Neural cell (in vitro differentiated cells): Measurements from ENCODE around the gene GRAP. TPM values are rescaled to one million over a fixed set of nuclear protein-coding genes. Genes with fewer than 3 reads are reported as not detected.

Source experiments
- H2AFZ ChIP-seq: fragments of 200-600, 300-800 bp; sonication (generic), shearing (Covaris generic); 2 replicates; pipeline ENCODE4 v1.6.0; 2014; ENCODE audit warnings: low read depth, mild to moderate bottlenecking, antibody characterized with exemption, low read length, moderate library complexity
- H3F3A ChIP-seq: fragments of 200-600 bp; shearing (Covaris generic); 2 replicates; pipeline ENCODE4 v1.6.1; 2016; ENCODE audit warnings: mild to moderate bottlenecking, moderate library complexity, mixed read lengths, antibody characterized with exemption, low read length; ENCODE audit not compliant: insufficient read depth, poor library complexity, severe bottlenecking
- H3K27ac ChIP-seq: fragments of 200-600, 300-800 bp; sonication (generic), shearing (Covaris generic); 2 replicates; pipeline ENCODE4 v1.5.1; 2014; ENCODE audit warnings: mild to moderate bottlenecking, low read length, moderate library complexity
- H3K27me3 ChIP-seq: fragments of 300-800, 200-600 bp; sonication (generic), shearing (Covaris generic); 2 replicates; pipeline ENCODE4 v1.6.0; 2014; ENCODE audit warnings: mild to moderate bottlenecking, low read depth, low read length, moderate library complexity; ENCODE audit not compliant: insufficient read depth
- H3K36me3 ChIP-seq: fragments of 300-800, 200-600 bp; sonication (generic), shearing (Covaris generic); 2 replicates; pipeline ENCODE4 v1.5.1; 2014; ENCODE audit warnings: mild to moderate bottlenecking, antibody characterized with exemption, low read length, moderate library complexity; ENCODE audit not compliant: insufficient read depth
- H3K4me2 ChIP-seq: fragments of 300-800, 200-600 bp; sonication (generic), shearing (Covaris generic); 2 replicates; pipeline ENCODE4 v1.6.0; 2014; ENCODE audit warnings: mild to moderate bottlenecking, low read length
- H3K4me3 ChIP-seq: fragments of 300-800, 200-600 bp; sonication (generic), shearing (Covaris generic); 2 replicates; pipeline ENCODE4 v1.5.1; 2014; ENCODE audit warnings: mild to moderate bottlenecking, low read length, moderate library complexity
- H3K79me2 ChIP-seq: fragments of 200-600 bp; shearing (Covaris generic); replicated peaks from 2 replicates; pipeline ENCODE4 v1.6.0; 2014; ENCODE audit warnings: mild to moderate bottlenecking, low read length, moderate library complexity; ENCODE audit not compliant: insufficient read depth
- H3K9ac ChIP-seq: fragments of 300-800, 200-600 bp; sonication (generic), shearing (Covaris generic); 2 replicates; pipeline ENCODE4 v1.6.1; 2016; ENCODE audit warnings: mild to moderate bottlenecking, low read length, mixed read lengths
- H3K9me2 ChIP-seq: fragments of 200-600 bp; shearing (Covaris generic); 2 replicates; pipeline ENCODE4 v1.6.1; 2016; ENCODE audit warnings: mild to moderate bottlenecking, low read length, mixed read lengths; ENCODE audit not compliant: insufficient read depth
- H3K9me3 ChIP-seq: fragments of 200-600, 300-800 bp; sonication (generic), shearing (Covaris generic); 2 replicates; pipeline ENCODE4 v1.6.1; 2016; ENCODE audit warnings: mild to moderate bottlenecking, mixed run types, low read length, moderate library complexity, mixed read lengths
- H4K20me1 ChIP-seq: fragments of 200-600 bp; shearing (Covaris generic); 2 replicates; pipeline ENCODE4 v1.6.1; 2016; ENCODE audit warnings: mild to moderate bottlenecking, mixed run types; ENCODE audit not compliant: insufficient read depth
- CTCF ChIP-seq: fragments of 450-650 bp; IDR thresholded peaks from 2 replicates; pipeline ENCODE4 v1.5.1; 2014; ENCODE audit warnings: antibody characterized with exemption, mild to moderate bottlenecking, moderate library complexity; ENCODE audit not compliant: poor library complexity, severe bottlenecking
- EP300 ChIP-seq: fragments of 450-650 bp; conservative IDR thresholded peaks from 2 replicates; pipeline ENCODE4 v1.6.1; 2014; ENCODE audit warnings: antibody characterized with exemption, mild to moderate bottlenecking, moderate library complexity; ENCODE audit not compliant: poor library complexity, severe bottlenecking
- EZH2 ChIP-seq: fragments of 200-600, 300-800 bp; shearing (Covaris generic), sonication (generic); IDR thresholded peaks from 2 replicates; pipeline ENCODE4 v1.6.1; 2014; ENCODE audit warnings: antibody characterized with exemption, low read length, borderline replicate concordance, mild to moderate bottlenecking; ENCODE audit not compliant: insufficient read depth, poor library complexity, severe bottlenecking
- MXI1 ChIP-seq: fragments of 450-650 bp; conservative IDR thresholded peaks from 2 replicates; pipeline ENCODE4 v1.6.1; 2014; ENCODE audit warnings: antibody characterized with exemption, mild to moderate bottlenecking; ENCODE audit not compliant: poor library complexity, severe bottlenecking
- POLR2AphosphoS5 ChIP-seq: IDR thresholded peaks from 2 replicates; pipeline ENCODE4 v1.6.1; 2012
- RAD21 ChIP-seq: fragments of 450-650 bp; conservative IDR thresholded peaks from 2 replicates; pipeline ENCODE4 v1.6.1; 2014; ENCODE audit warnings: antibody characterized with exemption, mild to moderate bottlenecking, moderate library complexity
- REST ChIP-seq: IDR thresholded peaks from 2 replicates; pipeline ENCODE4 v1.6.1; 2012; ENCODE audit warnings: borderline replicate concordance
- SMC3 ChIP-seq: fragments of 450-650 bp; conservative IDR thresholded peaks from 2 replicates; pipeline ENCODE4 v1.6.1; 2014; ENCODE audit warnings: antibody characterized with exemption, mild to moderate bottlenecking, moderate library complexity; ENCODE audit not compliant: poor library complexity
- TAF1 ChIP-seq: IDR thresholded peaks from 2 replicates; pipeline ENCODE4 v1.6.1; 2012; ENCODE audit warnings: low read depth
- polyA plus RNA-seq: library from polyadenylated mRNA; depleted of rRNA; stranded (reverse); fragments of >200 nt; gene quantifications from 2 replicates; pipeline ENCODE4 v1.2.3, GENCODE V29; 2014

GRAP gene
- polyA plus RNA-seq, 1 donor from 2014 or later, result 0.42 TPM

- no peaks in the 10 kb centered on the region for H3K27me3 ChIP-seq
- H3K4me3 ChIP-seq, result no peak overlapping the region
- H3K9me3 ChIP-seq, result no peaks in the 10 kb centered on the region
- H2AFZ ChIP-seq, result no peak overlapping the region
- no peak overlapping the region for H3K4me2 ChIP-seq
- H3K79me2 ChIP-seq, result no peaks in the 10 kb centered on the region
- no peaks in the 10 kb centered on the region for H4K20me1 ChIP-seq
- H3K9ac ChIP-seq, result no peak overlapping the region
- no peak overlapping the region for H3K27ac ChIP-seq
- no peaks in the 10 kb centered on the region for H3K36me3 ChIP-seq
- no peaks in the 10 kb centered on the region for H3K9me2 ChIP-seq
- no peaks in the 10 kb centered on the region for H3F3A ChIP-seq
- TF ChIP-seq REST (no peak), EP300 (no peak), RAD21 (no peak), SMC3 (no peak), CTCF (no peak), EZH2 (no peak), TAF1 (no peak), POLR2AphosphoS5 (no peak), MXI1 (no peak)
These were observed 65.5 kb downstream of the GRAP start for GRCh38 chr17:18981335-18981641.

- H3K4me2 ChIP-seq, result no peak overlapping the region
- H3K27ac ChIP-seq, result no peak overlapping the region
- no peak for TF ChIP-seq CTCF
- TF ChIP-seq RAD21, result no peak
- no peak for TF ChIP-seq SMC3
- TF ChIP-seq REST, result no peak
- TF ChIP-seq EZH2, result no peak
- TF ChIP-seq TAF1, result no peak
- H3K36me3 ChIP-seq, result no peaks in the 10 kb centered on the region
- no peaks in the 10 kb centered on the region for H3K79me2 ChIP-seq
- H4K20me1 ChIP-seq, result no peaks in the 10 kb centered on the region
- H3K9me3 ChIP-seq, result no peaks in the 10 kb centered on the region
- no peaks in the 10 kb centered on the region for H3K27me3 ChIP-seq
- H2AFZ ChIP-seq, result no peak overlapping the region
- H3K9ac ChIP-seq, result no peak overlapping the region
- H3K4me3 ChIP-seq, result no peak overlapping the region
- no peaks in the 10 kb centered on the region for H3K9me2 ChIP-seq
- no peaks in the 10 kb centered on the region for H3F3A ChIP-seq
These were observed 65.9 kb downstream of the GRAP start for GRCh38 chr17:18980682-18981334.
